Activated CD4-positive, alpha-beta T cell treated with anti-CD3 and anti-CD28 coated beads for 4 hours (primary cell): ENCODE data around the gene CD300E.
"Not testable (repeated sequence)": the region's sequence is repeated elsewhere in the genome, so short reads cannot be mapped to it uniquely, and the experiment has no call there.

Experiments used
- DNase-seq, 2 donors: peaks; one replicate each; pipeline ENCODE4 v3.0.0-alpha.2; 2020

CD300E gene

GRCh38 chr17:74633326-74633725 lies 9.8 kb upstream of the CD300E start:
- no peak for DNase-seq

- DNase-seq = no peak
These were observed 9.1 kb upstream of the CD300E start for GRCh38 chr17:74632617-74633016.

GRCh38 chr17:74631468-74632450 lies 8.2 kb upstream of the CD300E start:
- DNase-seq = no peak

- not testable (repeated sequence) for DNase-seq
These were observed 6.7 kb upstream of the CD300E start for GRCh38 chr17:74630251-74630650.

GRCh38 chr17:74625661-74626060 lies 2.1 kb upstream of the CD300E start:
- DNase-seq = no peak

- DNase-seq = no peak
These were observed 593 bp upstream of the CD300E start for GRCh38 chr17:74624131-74624530.

GRCh38 chr17:74619077-74619673 lies 4.4 kb downstream of the CD300E start:
- DNase-seq = no peak

GRCh38 chr17:74618451-74618850 lies 5.1 kb downstream of the CD300E start:
- DNase-seq = no peak

GRCh38 chr17:74616696-74617095 lies 6.8 kb downstream of the CD300E start:
- no peak for DNase-seq

GRCh38 chr17:74612046-74612445 lies 11.5 kb downstream of the CD300E start:
- no peak for DNase-seq

GRCh38 chr17:74610108-74610507 lies 13.4 kb downstream of the CD300E start:
- no peak for DNase-seq

GRCh38 chr17:74608511-74608910 lies 15.0 kb downstream of the CD300E start:
- DNase-seq = no peak

- DNase-seq = no peak
These were observed 16.3 kb downstream of the CD300E start for GRCh38 chr17:74607221-74607620.

GRCh38 chr17:74606050-74606449 lies 17.5 kb downstream of the CD300E start:
- DNase-seq = no peak

GRCh38 chr17:74605361-74605760 lies 18.2 kb downstream of the CD300E start:
- no peak for DNase-seq

GRCh38 chr17:74604761-74605160 lies 18.8 kb downstream of the CD300E start:
- DNase-seq = no peak

GRCh38 chr17:74604200-74604599 lies 19.3 kb downstream of the CD300E start:
- DNase-seq = no peak

- no peak for DNase-seq
These were observed 19.8 kb downstream of the CD300E start for GRCh38 chr17:74603746-74604145.

- no peak for DNase-seq
These were observed 20.4 kb downstream of the CD300E start for GRCh38 chr17:74603037-74603635.

- DNase-seq = peak in 1 of 2 donors; percentile 18
These were observed 21.5 kb downstream of the CD300E start for GRCh38 chr17:74601944-74602572.

GRCh38 chr17:74599448-74599939 lies 24.0 kb downstream of the CD300E start:
- no peak for DNase-seq

- DNase-seq = no peak
These were observed 24.5 kb downstream of the CD300E start for GRCh38 chr17:74599023-74599399.

GRCh38 chr17:74598346-74599022 lies 25.1 kb downstream of the CD300E start:
- DNase-seq = no peak
